GM23248 (cell line): ENCODE measurements around the gene BMPR2. TPM values are rescaled to one million over a fixed set of nuclear protein-coding genes. Genes with fewer than 3 reads are reported as not detected.
"Not testable (repeated sequence)": the region's sequence is repeated elsewhere in the genome, so short reads cannot be mapped to it uniquely, and the experiment has no call there.

ENCODE experiments used
- DNase-seq: peaks from one replicate; pipeline ENCODE4 v3.0.0-alpha.2; 2015
- H2AFZ ChIP-seq: fragments of 200-600 bp; sonication (generic); 2 replicates; pipeline ENCODE4 v1.6.1; 2016; ENCODE audit warnings: antibody characterized with exemption
- H3F3A ChIP-seq: fragments of 200-600 bp; sonication (generic); 2 replicates; pipeline ENCODE4 v1.6.1; 2016; ENCODE audit warnings: mild to moderate bottlenecking, antibody characterized with exemption, mixed run types; ENCODE audit not compliant: insufficient read depth
- H3K27ac ChIP-seq: fragments of 200-600 bp; sonication (generic); 2 replicates; pipeline ENCODE4 v1.5.1; 2016; ENCODE audit warnings: mild to moderate bottlenecking
- H3K27me3 ChIP-seq: fragments of 200-600 bp; sonication (generic); replicated peaks from 2 replicates; pipeline ENCODE4 v1.6.1; 2016; ENCODE audit warnings: mild to moderate bottlenecking; ENCODE audit not compliant: insufficient read depth
- H3K36me3 ChIP-seq: fragments of 200-600 bp; sonication (generic); 2 replicates; pipeline ENCODE4 v1.6.1; 2016; ENCODE audit warnings: low read depth, mild to moderate bottlenecking
- H3K4me1 ChIP-seq: fragments of 200-600 bp; sonication (generic); 2 replicates; pipeline ENCODE4 v1.6.1; 2016; ENCODE audit warnings: mild to moderate bottlenecking; ENCODE audit not compliant: insufficient read depth
- H3K4me2 ChIP-seq: fragments of 200-600 bp; sonication (generic); one replicate; pipeline ENCODE4 v1.6.1; 2016; ENCODE audit warnings: mild to moderate bottlenecking; ENCODE audit not compliant: unreplicated experiment
- H3K4me3 ChIP-seq: fragments of 200-600 bp; sonication (generic); 2 replicates; pipeline ENCODE4 v1.5.1; 2016; ENCODE audit warnings: mild to moderate bottlenecking
- H3K79me2 ChIP-seq: fragments of 200-600 bp; sonication (generic); 2 replicates; pipeline ENCODE4 v1.6.1; 2016; ENCODE audit warnings: mild to moderate bottlenecking; ENCODE audit not compliant: insufficient read depth
- H3K9ac ChIP-seq: fragments of 200-600 bp; sonication (generic); 2 replicates; pipeline ENCODE4 v1.6.1; 2016; ENCODE audit warnings: mild to moderate bottlenecking
- H3K9me2 ChIP-seq: fragments of 200-600 bp; sonication (generic); 2 replicates; pipeline ENCODE4 v1.6.1; 2016; ENCODE audit warnings: mixed run types, mild to moderate bottlenecking, moderate library complexity; ENCODE audit not compliant: insufficient read depth
- H3K9me3 ChIP-seq: fragments of 200-600 bp; sonication (generic); one replicate; pipeline ENCODE4 v1.6.1; 2017; ENCODE audit warnings: low read depth
- H4K20me1 ChIP-seq: fragments of 200-600 bp; sonication (generic); 2 replicates; pipeline ENCODE4 v1.6.0; 2016; ENCODE audit not compliant: insufficient read depth
- EZH2 ChIP-seq: fragments of 200-600 bp; sonication (generic); IDR thresholded peaks from 2 replicates; pipeline ENCODE4 v1.6.1; 2018; ENCODE audit warnings: antibody characterized with exemption, mild to moderate bottlenecking; ENCODE audit not compliant: insufficient read depth, poor library complexity, severe bottlenecking
- EZH2phosphoT487 ChIP-seq: fragments of 200-600 bp; sonication (generic); IDR thresholded peaks from 2 replicates; pipeline ENCODE4 v1.6.1; 2018; ENCODE audit warnings: antibody characterized with exemption, moderate library complexity, mild to moderate bottlenecking, low read depth; ENCODE audit not compliant: insufficient read depth
- WGBS, 2 experiments: methylation state at CpG; one replicate each; pipeline ENCODE4 v1.1.6; 2015 to 2017; ENCODE audit warnings: low lambda C conversion rate in 2 of 2, low coverage in 1 of 2; ENCODE audit errors: missing lambda C conversion rate in 2 of 2; 5-methylcytosine and 5-hydroxymethylcytosine counted together
- in situ Hi-C: fragments of 300-500 bp; cut with MboI; formaldehyde crosslinking; loops from 2 replicates; pipeline ENCODE4 v1.15.0; 2020
- polyA plus RNA-seq: library from polyadenylated mRNA; unstranded; fragments of >200 nt; fragmentation: Nextera tagmentation; extraction: Ambion mirVana; gene quantifications from 2 replicates; pipeline ENCODE4 v1.2.1, GENCODE V29; 2016
- total RNA-seq: library from RNA; depleted of rRNA; stranded (reverse); fragments of >200 nt; shearing (Covaris generic); gene quantifications from 2 replicates; pipeline ENCODE4 v1.2.3, GENCODE V29; 2014

Gene BMPR2
- total and polyA plus RNA-seq, 2 experiments from 2014 or later = 17.8 to 31.3 TPM

DNA sequence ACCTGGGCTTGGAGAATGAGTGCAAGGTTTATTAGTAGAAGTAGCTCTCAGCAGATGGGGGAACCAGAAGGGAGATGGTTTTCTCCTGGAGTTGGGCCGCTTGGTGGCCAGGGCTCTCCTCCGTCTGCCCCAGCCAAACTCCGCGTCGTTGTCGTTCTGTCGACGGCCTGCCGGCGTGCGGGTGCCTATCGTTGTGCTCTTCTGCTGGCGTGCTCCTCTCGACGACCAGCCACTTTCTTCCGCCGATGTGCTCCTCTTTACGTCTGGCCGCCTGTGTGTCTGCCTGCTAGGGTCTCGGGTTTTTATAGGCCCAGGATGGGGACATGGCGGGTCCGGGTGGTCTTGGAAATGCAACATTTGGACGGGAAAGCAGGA, 119.1 kb downstream of the BMPR2 start:
- Histone ChIP-seq H3K36me3 (0 out of 2 replicates have a peak, but pooled peaks cover 3% of the 10 kb centered on the region), H3K9me3 (no peaks in the 10 kb centered on the region), H3K9ac (no peak overlapping the region), H3K4me1 (peaks cover 18% of the 10 kb centered on the region), H3K4me2 (no peak overlapping the region), H3K27ac (no peak overlapping the region), H3K79me2 (peaks cover 47% of the 10 kb centered on the region), H3K4me3 (no peak overlapping the region), H4K20me1 (no peaks in the 10 kb centered on the region), H3K27me3 (no peaks in the 10 kb centered on the region), H2AFZ (no peak overlapping the region), H3K9me2 (no peaks in the 10 kb centered on the region), H3F3A (peaks cover 9% of the 10 kb centered on the region; the same call in 1 of the 2 replicates)
- WGBS, 2 experiments = 95 to 96% methylated on average over 23 of the region's 23 CpGs
- in situ Hi-C loops = no loop called here
- DNase-seq = no peak
- TF ChIP-seq EZH2 (no peak), EZH2phosphoT487 (no peak)

DNA sequence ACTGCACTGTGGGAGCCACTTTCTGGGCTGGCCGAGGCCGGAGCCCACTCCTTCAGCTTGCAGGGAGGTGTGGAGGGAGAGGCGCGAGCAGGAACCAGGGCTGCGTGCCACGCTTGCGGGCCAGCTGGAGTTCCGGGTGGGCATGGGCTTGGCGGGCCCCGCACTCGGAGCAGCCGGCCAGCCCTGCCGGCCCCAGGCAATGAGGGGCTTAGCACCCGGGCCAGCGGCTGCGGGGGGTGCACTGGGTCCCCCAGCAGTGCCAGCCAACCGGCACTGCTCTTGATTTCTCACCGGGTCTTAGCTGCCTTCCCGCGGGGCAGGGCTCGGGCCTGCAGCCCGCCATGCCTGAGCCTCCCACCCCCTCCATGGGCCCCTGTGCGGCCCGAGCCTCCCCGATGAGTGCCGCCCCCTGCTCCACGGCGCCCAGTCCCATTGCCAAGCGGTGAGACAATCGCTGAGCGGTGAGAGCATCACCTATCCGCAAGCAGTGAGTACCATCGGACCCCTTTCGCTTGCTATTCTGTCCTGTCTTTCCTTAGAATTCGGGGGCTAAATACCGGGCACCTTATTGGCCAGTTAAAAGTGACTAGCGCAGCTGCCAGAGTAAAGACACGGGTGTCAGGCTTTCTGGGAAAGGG, 120.8 kb downstream of the BMPR2 start:
- 94 to 96% methylated on average over 19 to 31 of the region's 38 CpGs for WGBS, 2 experiments
- DNase-seq, H3K27ac ChIP-seq, H3K9ac ChIP-seq, H2AFZ ChIP-seq, H3K9me3 ChIP-seq, H3K27me3 ChIP-seq, H3K36me3 ChIP-seq, H4K20me1 ChIP-seq, H3F3A ChIP-seq, H3K9me2 ChIP-seq, H3K4me2 ChIP-seq, in situ Hi-C loops, H3K4me3 ChIP-seq: not testable (repeated sequence)
- H3K4me1 ChIP-seq = peaks cover 18% of the 10 kb centered on the region
- peaks cover 36% of the 10 kb centered on the region for H3K79me2 ChIP-seq

DNA sequence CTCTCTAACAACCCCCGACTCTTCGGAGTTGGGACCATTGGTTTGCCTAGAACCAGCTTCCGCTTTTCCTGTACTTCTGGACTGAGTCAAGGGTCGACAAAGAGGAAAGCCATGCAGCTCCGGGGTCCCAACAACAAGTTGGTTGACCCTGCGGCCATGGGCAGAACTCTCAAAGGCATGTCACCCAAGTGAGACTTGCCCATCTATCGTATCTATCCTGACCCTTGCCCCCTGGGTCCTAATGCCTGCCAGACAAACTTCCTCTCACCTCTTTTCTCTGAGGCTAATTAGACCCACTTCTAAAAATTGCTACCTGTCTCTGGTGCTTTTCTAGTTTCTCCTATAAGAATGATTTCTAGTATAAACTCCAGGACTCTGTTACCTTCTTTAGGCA, 121.3 kb downstream of the BMPR2 start:
- 97 to 98% methylated on average over 7 of the region's 7 CpGs for WGBS, 2 experiments
- H3F3A ChIP-seq, H3K4me2 ChIP-seq, H3K4me3 ChIP-seq, H2AFZ ChIP-seq, H4K20me1 ChIP-seq, H3K27me3 ChIP-seq, H3K9me2 ChIP-seq, DNase-seq, in situ Hi-C loops, H3K27ac ChIP-seq, H3K9me3 ChIP-seq, H3K36me3 ChIP-seq, H3K9ac ChIP-seq: not testable (repeated sequence)
- Histone ChIP-seq H3K79me2 (peaks cover 30% of the 10 kb centered on the region), H3K4me1 (peaks cover 18% of the 10 kb centered on the region)

DNA sequence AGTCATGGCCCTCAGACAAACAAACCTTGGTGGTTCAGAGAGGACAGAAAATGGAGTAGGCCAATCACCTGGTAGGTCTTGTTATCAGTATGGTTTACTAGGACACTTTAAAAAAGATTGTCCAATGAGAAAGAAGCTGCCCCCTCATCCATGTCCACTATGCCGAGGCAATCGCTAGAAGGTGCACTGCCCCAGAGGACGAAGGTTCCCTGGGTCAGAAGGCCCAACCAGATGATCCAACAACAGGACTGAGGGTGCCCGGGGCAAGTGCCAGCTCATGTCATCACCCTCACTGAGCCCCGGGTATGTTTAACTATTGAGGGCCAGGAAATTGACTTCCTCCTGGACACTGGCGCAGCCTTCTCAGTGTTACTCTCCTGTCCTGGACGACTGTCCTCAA, 123.7 kb downstream of the BMPR2 start:
- H3K27ac ChIP-seq, in situ Hi-C loops, H3F3A ChIP-seq, DNase-seq, H3K9ac ChIP-seq, H3K9me2 ChIP-seq, H3K4me3 ChIP-seq, H3K27me3 ChIP-seq, H3K4me2 ChIP-seq, H3K36me3 ChIP-seq, H3K9me3 ChIP-seq, H4K20me1 ChIP-seq, H3K4me1 ChIP-seq, H2AFZ ChIP-seq: not testable (repeated sequence)
- WGBS, 2 experiments = 80 to 98% methylated on average over 5 to 7 of the region's 7 CpGs
- peaks cover 19% of the 10 kb centered on the region for H3K79me2 ChIP-seq

DNA sequence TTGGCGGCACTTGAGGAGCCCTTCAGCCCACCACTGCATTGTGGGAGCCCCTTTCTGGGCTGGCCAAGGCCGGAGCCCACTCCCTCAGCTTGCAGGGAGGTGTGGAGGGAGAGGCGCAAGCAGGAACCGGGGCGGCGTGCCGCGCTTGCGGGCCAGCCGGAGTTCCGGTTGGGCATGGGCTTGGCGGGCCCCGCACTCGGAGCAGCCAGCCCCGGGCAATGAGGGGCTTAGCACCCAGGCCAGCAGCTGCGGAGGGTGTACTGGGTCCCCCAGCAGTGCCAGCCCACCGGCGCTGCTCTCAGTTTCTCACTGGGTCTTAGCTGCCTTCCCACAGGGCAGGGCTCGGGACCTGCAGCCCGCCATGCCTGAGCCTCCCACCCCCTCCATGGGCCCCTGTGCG, 127.1 kb downstream of the BMPR2 start:
- H4K20me1 ChIP-seq, H3K27ac ChIP-seq, H3K9me2 ChIP-seq, DNase-seq, H3K9ac ChIP-seq, H3K4me2 ChIP-seq, H3K9me3 ChIP-seq, in situ Hi-C loops, H3F3A ChIP-seq, H3K4me1 ChIP-seq, H3K36me3 ChIP-seq, H3K27me3 ChIP-seq, H2AFZ ChIP-seq, H3K4me3 ChIP-seq: not testable (repeated sequence)
- 99 to 100% methylated on average over 16 to 21 of the region's 21 CpGs for WGBS, 2 experiments
- peaks cover 30% of the 10 kb centered on the region for H3K79me2 ChIP-seq
